Keratinocyte (primary cell): ENCODE data around the gene PLA2G4F. TPM values are rescaled to one million over a fixed set of nuclear protein-coding genes. Genes with fewer than 3 reads are reported as not detected.
A peak's percentile ranks its signal among the peaks of the same experiment; 100 is the strongest.

Experiments used
- DNase-seq: peaks from one replicate; pipeline ENCODE4 v3.0.0-alpha.2; 2011; ENCODE audit warnings: low read depth, missing footprints, low spot score
- FAIRE-seq: peaks from 2 replicates; lab custom pipeline; 2011; peaks lifted over from hg19 to GRCh38; lab: Jason Lieb, UNC
- H2AFZ ChIP-seq: 2 replicates; pipeline ENCODE4 v1.6.0; 2012; ENCODE audit warnings: low read length, control low read depth, inconsistent platforms; ENCODE audit not compliant: control insufficient read depth
- H3K27ac ChIP-seq: 2 replicates; pipeline ENCODE4 v1.5.1; 2011; ENCODE audit warnings: low read length; ENCODE audit not compliant: control insufficient read depth, insufficient read depth
- H3K27me3 ChIP-seq: 3 replicates; pipeline ENCODE4 v1.6.0; 2011; ENCODE audit warnings: low read length; ENCODE audit not compliant: control insufficient read depth, insufficient read depth; ENCODE audit errors: extremely low read depth
- H3K36me3 ChIP-seq, 2 experiments: 2 replicates in 1 of 2; 3 replicates in 1 of 2; pipeline ENCODE4 v1.5.1; 2011; ENCODE audit warnings: low read length in 2 of 2, mild to moderate bottlenecking in 1 of 2; ENCODE audit not compliant: control insufficient read depth in 2 of 2, insufficient read depth in 2 of 2; ENCODE audit errors: extremely low read depth in 1 of 2
- H3K4me1 ChIP-seq: 3 replicates; pipeline ENCODE4 v1.5.1; 2011; ENCODE audit warnings: low read length; ENCODE audit not compliant: control insufficient read depth, insufficient read depth; ENCODE audit errors: extremely low read depth
- H3K4me2 ChIP-seq: 3 replicates; pipeline ENCODE4 v1.6.0; 2011; ENCODE audit warnings: low read depth, low read length; ENCODE audit not compliant: control insufficient read depth, insufficient read depth; ENCODE audit errors: extremely low read depth
- H3K4me3 ChIP-seq, 3 experiments: fragments of 200-600 bp in 1 of 3; sonication (generic) in 1 of 3; 2 replicates in 2 of 3; 3 replicates in 1 of 3; pipeline ENCODE4 v1.5.1; 2011 to 2016; ENCODE audit warnings: low read length in 3 of 3, mild to moderate bottlenecking in 3 of 3, control low read depth in 2 of 3, inconsistent platforms in 1 of 3, low read depth in 1 of 3, mixed read lengths in 1 of 3, mixed run types in 1 of 3, moderate library complexity in 1 of 3; ENCODE audit not compliant: control insufficient read depth in 2 of 3, insufficient read depth in 2 of 3; ENCODE audit errors: extremely low read depth in 1 of 3
- H3K79me2 ChIP-seq: 2 replicates; pipeline ENCODE4 v1.6.0; 2012; ENCODE audit warnings: low read length; ENCODE audit not compliant: control insufficient read depth, insufficient read depth
- H3K9ac ChIP-seq: 3 replicates; pipeline ENCODE4 v1.6.0; 2011; ENCODE audit warnings: low read length; ENCODE audit not compliant: control insufficient read depth, insufficient read depth; ENCODE audit errors: extremely low read depth
- H3K9me1 ChIP-seq: 3 replicates; pipeline ENCODE4 v1.6.0; 2011; ENCODE audit warnings: low read length; ENCODE audit not compliant: control insufficient read depth, insufficient read depth; ENCODE audit errors: extremely low read depth
- H3K9me3 ChIP-seq: 2 replicates; pipeline ENCODE4 v1.5.1; 2012; ENCODE audit warnings: low read depth, low read length; ENCODE audit not compliant: control insufficient read depth
- H4K20me1 ChIP-seq: 3 replicates; pipeline ENCODE4 v1.6.0; 2011; ENCODE audit warnings: low read length; ENCODE audit not compliant: control insufficient read depth, insufficient read depth; ENCODE audit errors: extremely low read depth
- CTCF ChIP-seq, 3 experiments: IDR thresholded peaks in 1 of 3; conservative IDR thresholded peaks in 1 of 3; optimal IDR thresholded peaks in 1 of 3; 2 replicates in 2 of 3; 3 replicates in 1 of 3; pipeline versions ENCODE3 to v1.5.1; 2011; ENCODE audit warnings: low read length in 3 of 3, mild to moderate bottlenecking in 3 of 3, moderate library complexity in 2 of 3, control low read depth in 1 of 3, inconsistent platforms in 1 of 3; ENCODE audit not compliant: insufficient read depth in 2 of 3; ENCODE audit errors: extremely low read depth in 1 of 3
- EZH2 ChIP-seq: IDR thresholded peaks from one replicate; pipeline ENCODE4 v1.6.1; 2012; ENCODE audit warnings: inconsistent platforms, mild to moderate bottlenecking, low read length, moderate library complexity
- dilution Hi-C: fragments of 300-500 bp; cut with MboI; formaldehyde crosslinking; loops from one replicate; pipeline ENCODE4 v1.7.0; 2020; ENCODE audit warnings: low sequenced_read_pairs; ENCODE audit not compliant: extremely low pct_ligation_motif_present
- polyA plus RNA-seq, 5 experiments: library from polyadenylated mRNA; depleted of rRNA in 3 of 5; stranded (reverse) in 3 of 5; stranded (forward) in 1 of 5; unstranded in 1 of 5; fragments of >200 nt; gene quantifications; 1 replicate in 1 of 5; 2 replicates in 3 of 5; 3 replicates in 1 of 5; pipeline versions ENCODE4 v1.2.1 to v1.2.3, GENCODE V29; 2011 to 2012; ENCODE audit warnings: missing spikeins in 2 of 5, low read depth in 1 of 5, low replicate concordance in 1 of 5

Gene PLA2G4F
- polyA plus RNA-seq, 1 donor (not counting 4 experiments of a cell fraction or from before 2014, with no cell fraction given) = 4.4 TPM

GRCh38 chr15:42146551-42147430 lies 9.6 kb downstream of the PLA2G4F start:
- no peaks in the 10 kb centered on the region for H3K9me3 ChIP-seq
- no peak for FAIRE-seq
- H3K4me2 ChIP-seq = peak overlapping the region; percentile 48
- H3K9ac ChIP-seq = no peak overlapping the region
- no peak overlapping the region for H3K27ac ChIP-seq
- H3K9me1 ChIP-seq = no peaks in the 10 kb centered on the region
- no peak for TF ChIP-seq CTCF (optimal IDR thresholded peaks at IDR 0.05 in 1 of 3, IDR thresholded peaks at IDR 0.05 in 1 of 3, conservative IDR thresholded peaks at IDR 0.05 in 1 of 3; ENCODE audit: extremely low read depth in 1 of 3, insufficient read depth in 2 of 3, low read length in 3 of 3)
- no peak for TF ChIP-seq EZH2
- H2AFZ ChIP-seq = peak overlapping the region; percentile 80
- dilution Hi-C loops = no loop called here
- DNase-seq = no peak
- no peaks in the 10 kb centered on the region for H3K36me3 ChIP-seq
- H3K79me2 ChIP-seq = no peaks in the 10 kb centered on the region
- H3K4me3 ChIP-seq = no peak overlapping the region
- no peaks in the 10 kb centered on the region for H4K20me1 ChIP-seq
- H3K27me3 ChIP-seq = no peaks in the 10 kb centered on the region
- H3K4me1 ChIP-seq = peaks cover 18% of the 10 kb centered on the region

- H3K27ac ChIP-seq = no peak overlapping the region
- TF ChIP-seq EZH2 (no peak), CTCF (optimal IDR thresholded peaks at IDR 0.05 in 1 of 3, IDR thresholded peaks at IDR 0.05 in 1 of 3, conservative IDR thresholded peaks at IDR 0.05 in 1 of 3; ENCODE audit: extremely low read depth in 1 of 3, insufficient read depth in 2 of 3, low read length in 3 of 3) (no peak)
- H3K9me3 ChIP-seq = no peaks in the 10 kb centered on the region
- dilution Hi-C loops = no loop called here
- DNase-seq (no peak), FAIRE-seq (no peak)
- no peak overlapping the region for H2AFZ ChIP-seq
- no peak overlapping the region for H3K4me2 ChIP-seq
- H3K79me2 ChIP-seq = no peaks in the 10 kb centered on the region
- no peaks in the 10 kb centered on the region for H3K27me3 ChIP-seq
- H3K4me1 ChIP-seq = peaks cover 10% of the 10 kb centered on the region
- H3K9ac ChIP-seq = no peak overlapping the region
- H3K4me3 ChIP-seq = no peak overlapping the region
- H4K20me1 ChIP-seq = no peaks in the 10 kb centered on the region
- H3K36me3 ChIP-seq = no peaks in the 10 kb centered on the region
- no peaks in the 10 kb centered on the region for H3K9me1 ChIP-seq
These were observed 10.6 kb downstream of the PLA2G4F start for GRCh38 chr15:42145546-42146455.
